ENCODE results near the gene HTR3C.
"Not testable (repeated sequence)": the region's sequence is repeated elsewhere in the genome, so short reads cannot be mapped to it uniquely, and the experiment has no call there.

Gene HTR3C

DNA sequence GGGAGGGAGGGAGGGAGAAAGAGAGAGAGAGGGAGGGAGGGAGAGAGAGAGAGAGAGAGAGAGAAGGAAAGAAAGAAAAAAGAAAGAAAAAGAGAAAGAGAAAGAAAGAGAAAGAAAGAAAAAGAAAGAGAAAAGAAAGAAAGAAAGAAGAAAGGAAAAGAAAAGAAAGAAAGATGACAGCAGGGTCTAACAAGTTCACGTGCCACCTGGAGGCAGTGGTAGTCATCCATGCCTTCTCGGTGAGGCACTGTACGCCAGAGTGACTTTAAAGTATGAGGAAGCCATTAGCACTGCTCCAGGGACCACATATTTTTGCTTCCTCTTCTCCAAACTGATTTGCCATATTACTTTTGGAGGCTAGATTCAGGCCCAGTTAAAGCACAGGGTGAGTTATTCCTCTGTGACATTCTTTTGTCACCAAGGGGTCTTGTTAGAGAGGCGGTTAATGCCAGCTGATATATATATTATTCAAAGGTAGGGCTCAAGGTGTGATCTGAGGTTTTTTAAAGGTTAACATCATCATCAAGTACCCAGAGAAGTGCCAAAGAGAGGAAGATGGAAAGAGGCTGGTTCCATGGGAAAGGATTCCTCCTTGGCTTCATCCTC lies 21.6 kb upstream of the HTR3C start, which contains the start of gene HTR3D:
TSS of gene HTR3D (plus strand) at position 556 of the 606 bp plus-strand sequence. CDS start at position 556, 0 bp downstream.
- no peak for DNase-seq (ENCODE audit: low read depth)

DNA sequence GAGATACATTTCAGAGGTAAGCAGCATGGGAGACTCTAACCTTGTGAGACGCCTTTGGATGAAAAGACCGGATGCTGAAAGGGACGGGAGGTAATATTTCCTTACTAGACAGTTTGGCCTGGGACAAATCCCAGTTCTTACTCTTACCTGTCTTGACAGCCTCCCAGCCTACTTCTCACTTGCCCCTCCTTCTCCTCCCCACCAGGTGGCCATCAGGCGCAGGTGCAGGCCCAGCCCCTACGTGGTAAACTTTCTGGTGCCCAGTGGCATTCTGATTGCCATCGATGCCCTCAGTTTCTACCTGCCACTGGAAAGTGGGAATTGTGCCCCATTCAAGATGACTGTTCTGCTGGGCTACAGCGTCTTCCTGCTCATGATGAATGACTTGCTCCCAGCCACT lies 15.0 kb upstream of the HTR3C start:
- no peak for DNase-seq (ENCODE audit: low read depth)

DNA sequence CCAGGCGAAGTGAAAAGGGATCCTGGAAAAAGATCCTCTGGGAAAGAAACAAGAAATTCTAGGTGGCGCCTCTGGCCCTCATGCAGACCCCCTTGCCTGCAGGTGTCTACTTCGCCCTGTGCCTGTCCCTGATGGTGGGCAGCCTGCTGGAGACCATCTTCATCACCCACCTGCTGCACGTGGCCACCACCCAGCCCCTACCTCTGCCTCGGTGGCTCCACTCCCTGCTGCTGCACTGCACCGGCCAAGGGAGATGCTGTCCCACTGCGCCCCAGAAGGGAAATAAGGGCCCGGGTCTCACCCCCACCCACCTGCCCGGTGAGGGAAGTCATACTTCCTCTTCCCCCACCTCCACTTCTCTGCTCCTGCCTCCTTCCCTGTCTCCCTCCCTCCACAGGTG lies 14.5 kb upstream of the HTR3C start:
- DNase-seq (ENCODE audit: low read depth) = not testable (repeated sequence)

DNA sequence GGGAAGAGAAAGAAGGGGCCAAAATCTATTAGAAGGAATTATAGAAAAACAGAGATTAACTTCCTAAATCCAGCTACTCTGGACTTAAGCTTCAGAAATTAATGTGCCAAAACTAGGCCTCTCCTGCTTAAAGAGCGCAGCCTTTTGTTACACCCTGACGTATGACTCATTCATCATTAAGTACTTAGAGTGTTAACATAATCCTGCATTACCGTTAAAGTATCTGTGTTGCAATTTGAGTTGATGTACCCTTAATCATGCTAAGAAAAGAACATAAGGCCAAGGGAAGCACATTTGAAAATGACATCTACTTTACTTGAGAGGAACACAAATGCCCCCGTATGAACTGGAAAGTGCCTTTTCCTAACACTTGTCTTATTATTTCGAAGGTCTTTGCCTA lies 13.4 kb upstream of the HTR3C start:
- DNase-seq (ENCODE audit: low read depth) = no peak

DNA sequence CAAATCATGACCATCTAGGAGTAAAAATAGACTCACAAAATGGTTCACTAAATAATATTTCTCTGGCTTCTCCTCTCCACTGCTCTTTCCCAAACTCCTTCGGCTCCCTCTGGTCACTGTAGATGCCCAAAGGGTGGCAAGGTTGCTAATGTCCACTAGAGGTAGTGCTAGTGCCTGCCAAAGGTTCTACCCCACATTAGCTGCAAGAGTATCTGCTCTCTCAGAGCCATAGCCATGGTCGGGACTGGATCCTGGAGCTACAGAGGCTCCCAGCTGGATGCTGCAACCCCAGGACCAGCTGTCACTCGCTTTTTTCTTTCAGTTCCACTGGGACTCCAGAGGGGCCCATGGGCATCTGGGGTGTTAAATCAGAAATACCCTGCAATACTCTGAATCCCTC lies 12.8 kb upstream of the HTR3C start:
- DNase-seq (ENCODE audit: low read depth) = no peak

DNA sequence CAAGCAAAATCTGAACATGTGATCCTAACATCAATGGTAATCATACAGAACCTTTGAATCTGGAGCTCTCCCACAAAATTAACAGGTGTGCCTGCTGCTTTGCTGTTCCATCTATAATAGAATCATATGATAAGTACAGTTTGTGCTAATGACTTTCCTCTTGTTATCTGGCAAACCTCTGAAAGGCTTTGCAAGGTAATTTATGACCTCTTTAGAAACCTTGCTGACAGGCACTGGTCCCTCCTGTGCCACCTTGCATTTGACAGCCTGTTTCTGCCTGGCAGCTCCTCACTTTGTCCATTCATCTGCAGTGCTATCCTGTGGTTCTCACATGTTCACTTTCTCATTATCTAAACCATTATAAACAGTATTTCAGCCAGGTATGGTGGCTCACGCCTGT lies 10.2 kb upstream of the HTR3C start:
- no peak for DNase-seq (ENCODE audit: low read depth)

DNA sequence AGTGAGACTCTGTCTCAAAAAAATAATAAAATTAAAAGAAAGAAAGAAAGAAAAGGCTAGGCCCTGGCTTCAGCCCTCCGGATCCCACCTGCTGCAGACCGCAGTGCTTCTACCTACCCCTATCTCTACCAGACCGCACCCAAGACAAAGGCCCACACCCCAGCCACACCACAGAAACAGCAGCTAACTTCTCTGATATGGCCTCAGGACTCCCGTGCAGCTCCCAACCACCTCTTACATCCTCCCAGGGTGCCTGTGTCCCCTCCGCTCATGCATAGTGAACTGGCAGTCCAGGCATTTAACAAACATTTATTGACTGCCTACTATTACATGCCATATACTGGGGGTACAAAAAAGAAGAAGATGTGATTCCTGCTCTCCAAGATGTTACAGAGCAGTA lies 6.9 kb upstream of the HTR3C start:
- DNase-seq (ENCODE audit: low read depth) = no peak

DNA sequence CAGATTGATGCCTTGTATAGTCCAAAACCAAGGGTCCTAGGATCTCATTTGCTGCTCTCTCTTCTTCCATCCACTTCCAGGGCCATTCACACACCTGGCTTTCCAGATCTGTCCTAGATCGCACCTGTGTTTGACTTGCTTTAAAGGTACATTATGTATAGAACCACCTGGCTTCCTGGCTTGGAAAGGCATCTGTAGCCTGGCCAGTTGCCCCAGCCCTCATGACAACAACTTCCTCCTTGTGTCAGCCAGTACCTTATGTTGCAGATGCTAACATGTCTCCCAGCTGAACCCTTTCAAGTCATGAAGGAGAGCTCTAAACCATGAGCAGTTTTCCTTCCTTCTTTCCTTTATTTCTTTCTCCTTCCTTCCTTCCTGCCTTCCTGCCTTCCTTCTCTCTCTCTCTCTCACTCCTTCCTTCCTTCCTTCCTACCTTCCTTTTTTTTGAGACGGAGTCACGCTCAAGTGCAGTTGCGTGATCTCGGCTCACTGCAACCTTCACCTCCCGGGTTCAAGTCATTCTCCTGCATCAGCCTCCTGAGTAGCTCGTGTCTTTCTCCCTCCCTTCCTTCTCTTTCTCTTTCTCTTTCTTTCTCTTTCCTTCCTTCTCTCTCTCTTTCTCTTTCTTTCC lies 2.5 kb upstream of the HTR3C start:
- DNase-seq (ENCODE audit: low read depth) = no peak

DNA sequence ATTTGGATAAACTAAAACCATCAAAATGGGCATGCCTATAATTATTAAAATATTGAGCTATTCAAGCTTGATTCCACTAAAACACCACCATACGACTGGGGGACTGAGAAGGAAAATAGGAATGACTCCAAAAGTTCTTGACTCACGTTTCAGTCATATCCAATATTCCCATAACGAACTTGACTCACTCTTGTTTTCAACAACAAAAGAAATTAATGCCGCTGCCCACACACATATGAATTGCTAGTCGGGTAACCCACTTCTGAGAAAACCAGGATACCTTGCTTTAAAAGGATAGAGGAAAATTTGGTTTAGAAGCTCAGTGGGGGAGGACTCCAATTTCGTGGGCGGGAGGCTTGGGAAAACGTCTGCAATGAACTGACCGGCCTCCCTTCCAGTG lies 5.2 kb downstream of the HTR3C start:
- no peak for DNase-seq (ENCODE audit: low read depth)

DNA sequence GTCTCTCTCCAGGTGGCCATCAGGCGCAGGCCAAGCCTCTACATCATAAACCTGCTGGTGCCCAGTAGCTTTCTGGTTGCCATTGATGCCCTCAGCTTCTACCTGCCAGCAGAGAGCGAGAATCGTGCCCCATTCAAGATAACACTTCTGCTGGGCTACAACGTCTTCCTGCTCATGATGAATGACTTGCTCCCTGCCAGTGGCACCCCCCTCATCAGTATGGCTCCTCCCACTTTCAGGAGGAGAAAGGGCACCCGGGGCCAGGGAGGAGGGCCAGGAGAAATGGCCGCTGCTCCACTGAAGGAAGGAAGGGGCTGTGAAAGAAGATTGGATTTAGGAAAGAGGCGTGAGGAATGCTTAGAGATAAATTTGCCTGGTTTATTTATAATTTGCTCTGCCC lies 6.6 kb downstream of the HTR3C start:
- DNase-seq (ENCODE audit: low read depth) = no peak

DNA sequence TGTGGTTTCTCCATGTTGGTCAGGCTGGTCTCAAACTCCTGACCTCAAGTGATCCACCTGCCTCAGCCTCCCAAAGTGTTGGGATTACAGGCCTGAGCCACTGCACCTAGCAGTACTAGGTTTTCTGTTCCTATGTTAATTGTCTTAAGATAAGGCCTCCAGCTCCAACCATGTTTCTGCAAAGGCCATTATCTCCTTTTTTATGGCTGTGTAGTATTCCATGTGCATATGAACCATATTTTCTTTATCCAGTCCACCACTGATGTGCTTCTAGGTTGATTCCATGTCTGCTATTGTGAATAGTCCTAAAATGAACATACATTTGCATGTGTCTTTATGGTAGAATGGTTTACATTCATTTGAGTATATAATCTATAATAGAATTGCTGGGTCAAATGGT lies 9.8 kb downstream of the HTR3C start:
- DNase-seq (ENCODE audit: low read depth) = no peak

DNA sequence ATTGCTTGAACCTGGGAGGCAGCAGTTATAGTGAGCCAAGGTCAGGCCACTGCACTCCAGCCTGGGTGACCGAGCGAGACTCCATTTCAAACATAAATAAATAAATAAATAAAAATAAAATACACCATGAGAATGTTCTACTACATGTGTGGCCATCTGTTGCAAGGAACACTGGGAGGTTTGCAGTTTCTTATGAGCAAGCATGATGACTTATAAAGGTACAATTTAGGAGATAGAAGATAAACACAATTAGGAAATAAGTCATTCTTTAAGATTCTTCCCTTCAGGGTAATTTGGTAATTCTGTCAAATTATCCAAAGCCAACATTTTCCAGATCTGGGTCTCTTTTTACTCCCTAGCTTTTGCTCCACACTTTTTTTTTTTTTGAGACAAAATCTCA lies 13.4 kb downstream of the HTR3C start:
- no peak for DNase-seq (ENCODE audit: low read depth)

DNA sequence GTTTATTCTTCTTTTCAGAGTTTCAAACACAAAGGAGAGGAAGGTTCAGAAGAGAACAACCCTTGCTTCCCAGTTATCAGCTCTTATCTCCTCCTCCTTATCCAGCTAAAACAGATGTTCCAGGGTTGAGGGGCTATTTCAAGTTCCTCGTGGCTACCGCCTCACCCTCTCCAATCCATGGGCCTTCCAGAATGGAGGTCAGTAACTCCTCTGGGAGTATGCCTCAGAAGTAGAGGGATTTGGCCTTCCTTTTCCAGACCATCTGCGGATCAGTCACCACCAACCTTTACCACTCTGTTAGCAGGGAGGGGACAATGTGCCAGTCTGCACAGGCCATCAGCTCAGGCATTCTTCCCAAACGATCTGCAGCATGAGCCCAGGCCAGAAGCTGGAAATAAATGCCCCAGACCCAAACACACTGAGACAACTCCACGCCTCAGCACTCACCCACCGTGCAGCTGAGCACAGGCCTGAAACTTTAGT lies 14.8 kb downstream of the HTR3C start:
- DNase-seq (ENCODE audit: low read depth) = no peak

DNA sequence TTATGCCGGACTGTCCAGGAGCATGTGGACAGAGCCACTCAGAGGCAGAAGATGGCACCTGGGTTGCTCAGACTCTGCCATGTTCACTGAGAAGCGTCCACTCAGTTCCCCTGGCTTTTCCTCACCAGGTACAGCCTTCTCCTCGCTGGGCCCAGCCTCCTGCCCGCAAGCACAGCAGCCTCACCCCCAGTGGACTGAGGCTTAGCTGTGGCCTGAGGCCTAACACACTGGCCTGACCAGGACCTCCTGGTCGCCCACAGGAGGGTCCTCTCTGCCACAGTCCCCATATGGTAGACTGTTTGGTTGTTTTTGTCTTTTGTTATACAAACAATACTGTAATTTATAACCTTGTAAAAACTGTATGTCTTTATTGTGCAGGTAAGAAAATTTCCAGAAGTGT lies 15.5 kb downstream of the HTR3C start:
- DNase-seq (ENCODE audit: low read depth) = no peak

DNA sequence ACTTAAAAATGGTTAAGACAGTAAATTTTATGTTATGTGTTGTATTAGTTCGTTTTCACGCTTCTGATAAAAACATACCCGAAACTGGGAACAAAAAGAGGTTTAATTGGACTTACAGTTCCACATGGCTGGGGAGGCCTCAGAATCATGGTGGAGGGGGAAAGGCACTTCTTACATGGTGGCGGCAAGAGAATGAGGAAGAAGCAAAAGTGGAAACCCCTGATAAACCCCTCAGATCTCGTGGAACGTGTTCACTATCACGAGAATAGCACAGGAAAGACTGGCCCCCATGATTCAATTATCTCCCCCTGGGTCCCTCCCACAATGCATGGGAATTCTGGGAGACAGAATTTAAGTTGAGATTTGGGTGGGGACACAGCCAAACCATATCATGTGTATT lies 18.3 kb downstream of the HTR3C start:
- not testable (repeated sequence) for DNase-seq (ENCODE audit: low read depth)

DNA sequence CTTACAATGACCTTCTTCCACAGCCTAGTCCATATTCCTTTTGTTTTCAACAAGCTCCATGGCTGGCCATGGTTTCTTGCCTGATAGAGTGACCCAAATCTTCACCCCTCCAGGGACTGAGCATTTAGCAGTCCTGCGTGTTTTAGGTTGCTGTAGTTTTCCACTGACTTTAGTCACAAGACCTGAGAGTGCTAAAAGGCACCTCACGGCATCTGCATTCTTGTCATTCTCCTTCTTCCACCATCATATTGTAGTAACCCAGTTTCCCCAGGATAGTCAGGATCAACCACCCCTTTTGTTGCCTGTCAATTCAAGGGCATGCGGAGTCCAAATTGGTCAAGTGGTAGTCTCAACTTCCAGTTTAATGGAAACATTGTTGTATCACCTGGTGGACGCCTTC lies 20.8 kb downstream of the HTR3C start:
- DNase-seq (ENCODE audit: low read depth) = no peak

DNA sequence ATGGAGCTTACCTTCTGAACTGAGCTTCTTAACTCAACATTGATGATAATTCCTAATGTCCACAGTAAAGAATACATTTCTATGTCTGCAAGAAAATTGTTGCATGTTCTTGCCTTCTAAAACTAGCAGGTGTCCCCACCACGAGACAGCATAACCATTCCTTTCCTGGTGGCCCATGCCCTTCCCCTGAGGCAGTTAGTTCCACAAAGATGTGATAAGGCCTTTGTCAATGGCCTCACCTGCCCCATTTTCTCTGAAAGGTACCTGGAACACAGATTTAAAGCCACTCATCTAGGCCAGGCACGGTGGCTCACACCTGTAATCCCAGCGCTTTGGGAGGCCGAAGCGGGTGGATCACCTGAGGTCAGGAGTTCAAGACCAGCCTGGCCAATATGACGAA lies 23.1 kb downstream of the HTR3C start:
- DNase-seq (ENCODE audit: low read depth) = no peak

DNA sequence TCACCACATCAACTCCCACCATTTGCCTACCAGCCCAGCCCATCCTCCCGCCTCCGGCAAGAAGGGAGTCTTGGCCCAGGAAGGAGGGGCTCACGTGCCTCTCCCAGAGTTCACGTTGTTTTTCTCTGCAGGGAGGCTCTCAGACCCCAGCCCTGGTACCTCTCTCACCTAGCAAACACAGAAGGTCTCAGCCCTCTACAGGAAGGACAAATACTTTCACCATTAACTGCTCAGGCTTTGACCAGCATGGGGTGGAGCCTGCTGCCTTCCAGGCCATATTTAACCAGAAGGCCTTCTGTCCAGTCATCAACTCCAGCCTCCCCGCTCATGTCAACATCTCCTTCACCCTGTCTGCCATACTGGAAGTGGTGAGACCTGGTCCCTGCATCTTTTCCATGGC lies 25.0 kb downstream of the HTR3C start:
- DNase-seq (ENCODE audit: low read depth) = no peak

DNA sequence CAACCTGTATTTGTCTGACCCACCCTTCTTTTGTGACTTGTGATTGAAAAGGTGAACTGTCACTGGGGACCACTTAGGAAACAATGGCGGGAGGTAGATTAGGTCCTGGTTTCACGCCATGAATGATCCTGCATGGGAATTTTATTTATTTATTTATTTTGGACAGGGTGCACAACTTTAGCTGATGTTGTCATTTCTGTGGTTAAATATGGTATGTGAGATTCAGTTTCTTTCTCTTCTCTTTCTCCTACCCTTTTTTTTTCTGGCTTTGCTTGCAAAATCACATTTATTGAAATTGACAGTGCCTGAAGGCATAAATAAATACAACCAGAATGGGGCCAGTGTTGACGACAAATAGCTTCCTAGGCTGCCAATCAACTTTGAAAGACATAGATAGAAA lies 26.0 kb downstream of the HTR3C start:
- no peak for DNase-seq (ENCODE audit: low read depth)

DNA sequence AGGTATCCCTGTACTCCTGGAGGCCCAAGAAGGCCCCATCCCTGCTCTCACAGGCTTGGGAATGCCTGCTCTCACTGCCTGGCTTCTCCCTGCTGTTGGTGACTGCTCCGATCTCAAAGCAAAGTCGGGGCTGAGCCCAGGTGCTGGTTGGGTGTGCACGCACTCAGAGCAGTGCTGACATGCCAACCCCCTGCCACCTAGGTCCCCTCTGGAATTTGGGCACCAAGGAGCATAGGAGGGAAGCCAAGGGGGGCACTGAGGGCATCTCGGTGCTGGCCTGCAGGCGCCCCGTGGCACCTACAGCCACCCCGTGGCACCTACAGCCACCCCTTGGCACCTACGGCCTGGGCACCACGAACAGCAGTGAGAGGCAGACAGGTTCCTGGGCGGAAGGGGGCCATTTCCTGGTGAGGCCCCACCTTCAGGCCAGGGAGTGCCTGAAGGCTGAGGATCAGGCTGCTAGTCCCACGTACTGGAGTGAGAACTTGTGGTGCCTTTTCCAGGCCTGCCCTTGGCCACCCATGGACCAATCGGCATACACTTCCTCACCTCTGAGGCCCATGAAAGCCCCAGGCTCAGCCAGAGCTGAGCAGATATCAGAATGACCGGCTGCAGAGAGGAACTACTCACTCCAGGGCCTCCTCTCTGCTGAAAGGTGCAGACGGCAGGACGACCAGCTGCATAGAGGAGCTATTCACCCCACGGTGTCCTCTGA lies 28.4 kb downstream of the HTR3C start:
- DNase-seq (ENCODE audit: low read depth) = no peak

DNA sequence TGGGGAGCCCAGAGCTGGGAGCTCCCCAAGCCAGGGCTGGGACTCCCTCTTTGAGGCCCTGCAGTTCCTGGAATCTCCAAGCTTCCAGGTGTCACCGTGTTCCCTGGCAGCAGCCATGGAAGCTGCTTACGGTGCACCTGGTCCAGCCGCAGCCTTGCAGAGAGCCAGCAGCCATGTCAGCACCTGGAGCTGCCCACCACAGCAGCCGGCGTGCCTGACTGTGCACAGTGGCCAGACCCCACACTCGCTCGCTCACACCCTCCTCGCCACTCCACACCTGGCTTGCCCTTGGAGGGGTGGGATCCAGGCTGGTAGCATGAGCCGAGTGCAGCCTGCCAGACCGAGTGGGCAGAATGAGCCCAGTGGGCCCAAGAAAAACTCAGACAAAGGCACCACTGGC lies 29.2 kb downstream of the HTR3C start:
- no peak for DNase-seq (ENCODE audit: low read depth)

DNA sequence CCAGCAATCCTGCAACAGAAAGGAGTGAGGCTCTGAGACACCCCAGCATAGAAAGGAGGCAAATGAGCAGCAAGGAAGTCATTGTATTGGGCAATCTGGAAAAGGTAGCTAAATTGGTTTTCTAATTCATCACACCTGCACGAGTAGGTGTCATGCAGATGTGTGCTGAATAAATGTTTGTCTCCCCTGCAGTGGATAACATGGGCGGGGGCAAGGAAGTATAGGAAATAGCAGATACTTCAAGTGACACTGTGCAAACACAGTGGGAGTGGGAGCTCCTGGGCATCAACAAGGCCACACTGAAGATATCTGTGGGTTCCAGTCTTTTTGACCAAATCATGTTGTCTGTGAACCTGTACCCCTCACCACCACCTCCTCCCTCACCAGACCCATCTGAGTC lies 29.6 kb downstream of the HTR3C start:
- DNase-seq (ENCODE audit: low read depth) = no peak

DNA sequence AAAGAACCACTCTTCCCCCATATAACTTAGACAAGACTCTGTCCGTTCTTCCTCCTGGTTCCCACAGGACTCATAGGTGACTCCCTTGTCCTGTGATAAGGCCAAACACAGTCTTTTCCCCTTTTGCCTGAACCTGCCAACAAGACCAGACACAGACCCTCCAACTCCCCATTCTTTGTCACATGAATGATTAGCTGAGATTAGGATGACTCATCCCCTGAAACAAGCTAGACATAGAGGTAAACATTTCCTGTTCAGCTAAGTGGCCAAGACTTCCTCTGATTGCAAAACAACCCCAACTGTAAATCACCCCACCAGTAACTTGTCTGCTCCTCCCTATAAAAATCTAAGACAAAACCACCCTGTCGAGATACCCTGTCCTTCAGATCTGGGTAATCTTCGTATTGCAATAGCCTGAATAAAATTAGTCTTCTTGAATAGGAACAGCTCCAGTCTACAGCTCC lies 32.6 kb downstream of the HTR3C start:
- DNase-seq (ENCODE audit: low read depth) = no peak

Data from activated T-helper 9 cell treated with anti-CD3 and anti-CD28 coated beads, Interleukin-2, amount 50 U/mL, for 16 hours (primary cell).